H1 (cell line): ENCODE measurements around the gene PRG3. TPM values are rescaled to one million over a fixed set of nuclear protein-coding genes. Genes with fewer than 3 reads are reported as not detected.

Source experiments
- CTCF ChIA-PET: fragments of 300-600 bp; sonication (Branson Sonifier 250); formaldehyde crosslinking; loops from one replicate; lab custom pipeline; 2021; ENCODE audit not compliant: partially characterized antibody; lab: Charles Lee
- POLR2A ChIA-PET: fragments of 300-600 bp; sonication (Branson Sonifier 250); formaldehyde crosslinking; loops from one replicate; lab custom pipeline; 2021; ENCODE audit warnings: inconsistent platforms; ENCODE audit not compliant: partially characterized antibody; lab: Charles Lee
- DNase-seq, 2 experiments: peaks; one replicate each; pipeline versions ENCODE4 v3.0.0 to v3.0.0-alpha.2; 2010 to 2022; ENCODE audit warnings: low spot score in 2 of 2, low read depth in 1 of 2, mixed read lengths in 1 of 2
- FAIRE-seq: peaks from 2 replicates; lab custom pipeline; 2011; peaks lifted over from hg19 to GRCh38; lab: Jason Lieb, UNC
- H2AFZ ChIP-seq: 2 replicates; pipeline ENCODE4 v1.8.1; 2012; ENCODE audit warnings: low read length, inconsistent platforms
- H2AK5ac ChIP-seq: 2 replicates; pipeline ENCODE4 v1.6.1; 2013; ENCODE audit warnings: low read depth, low read length
- H2BK120ac ChIP-seq: replicated peaks from 2 replicates; pipeline ENCODE3; 2013; ENCODE audit warnings: low read depth, low read length, inconsistent platforms
- H2BK12ac ChIP-seq: 2 replicates; pipeline ENCODE4 v1.6.1; 2013; ENCODE audit warnings: low read depth, low read length
- H2BK15ac ChIP-seq: 2 replicates; pipeline ENCODE4 v1.6.1; 2013; ENCODE audit warnings: low read length
- H2BK20ac ChIP-seq: 2 replicates; pipeline ENCODE4 v1.6.1; 2013; ENCODE audit warnings: low read length
- H2BK5ac ChIP-seq: 2 replicates; pipeline ENCODE4 v1.6.1; 2013; ENCODE audit warnings: low read depth, low read length
- H3K14ac ChIP-seq: 2 replicates; pipeline ENCODE4 v1.6.1; 2013; ENCODE audit warnings: inconsistent platforms; ENCODE audit not compliant: insufficient read length
- H3K18ac ChIP-seq: 2 replicates; pipeline ENCODE4 v1.6.1; 2013; ENCODE audit warnings: low read length; ENCODE audit errors: extremely low read depth
- H3K23ac ChIP-seq: 2 replicates; pipeline ENCODE4 v1.6.1; 2013; ENCODE audit warnings: inconsistent platforms; ENCODE audit not compliant: insufficient read length
- H3K23me2 ChIP-seq: 2 replicates; pipeline ENCODE4 v1.6.1; 2013; ENCODE audit warnings: low read depth, low read length
- H3K27ac ChIP-seq: 2 replicates; pipeline ENCODE4 v1.6.1; 2011; ENCODE audit warnings: low read depth, low read length, inconsistent platforms
- H3K27me3 ChIP-seq, 4 experiments: replicated peaks in 1 of 4; 1 replicate in 1 of 4; 2 replicates in 3 of 4; pipeline versions ENCODE4 v1.6.1 to v1.8.1; 2011 to 2013; ENCODE audit warnings: low read length in 3 of 4, mild to moderate bottlenecking in 3 of 4, inconsistent platforms in 2 of 4, mixed read lengths in 2 of 4, moderate library complexity in 1 of 4; ENCODE audit not compliant: control insufficient read depth in 3 of 4, insufficient read depth in 3 of 4; ENCODE audit errors: extremely low read depth in 1 of 4
- H3K36me3 ChIP-seq, 4 experiments: 2 replicates each; pipeline versions ENCODE4 v1.6.1 to v1.8.1; 2011 to 2013; ENCODE audit warnings: mild to moderate bottlenecking in 4 of 4, low read length in 3 of 4, moderate library complexity in 2 of 4, control low read depth in 1 of 4, inconsistent platforms in 1 of 4; ENCODE audit not compliant: insufficient read depth in 4 of 4, control insufficient read depth in 2 of 4
- H3K4ac ChIP-seq: replicated peaks from 2 replicates; pipeline ENCODE3; 2013; ENCODE audit warnings: low read length, low read depth, mixed read lengths, inconsistent platforms; ENCODE audit not compliant: insufficient read length
- H3K4me1 ChIP-seq, 4 experiments: replicated peaks in 1 of 4; 1 replicate in 1 of 4; 2 replicates in 3 of 4; pipeline versions ENCODE4 v1.6.1 to v1.8.1; 2011 to 2013; ENCODE audit warnings: low read length in 3 of 4, inconsistent platforms in 2 of 4, mixed read lengths in 1 of 4; ENCODE audit not compliant: insufficient read depth in 4 of 4, control insufficient read depth in 3 of 4
- H3K4me2 ChIP-seq, 2 experiments: 2 replicates each; pipeline versions ENCODE4 v1.6.1 to v1.8.1; 2011 to 2013; ENCODE audit warnings: low read depth in 2 of 2, low read length in 2 of 2, control low read depth in 1 of 2, inconsistent platforms in 1 of 2, mild to moderate bottlenecking in 1 of 2; ENCODE audit not compliant: insufficient read depth in 1 of 2
- H3K4me3 ChIP-seq, 4 experiments: fragments of 200-600, 300-600 bp in 1 of 4; sonication (generic), shearing (Covaris generic), sonication (Bioruptor Twin) in 1 of 4; 2 replicates each; pipeline versions ENCODE4 v1.5.1 to v1.8.1; 2011 to 2016; ENCODE audit warnings: low read length in 4 of 4, low read depth in 3 of 4, control low read depth in 2 of 4, inconsistent platforms in 2 of 4, mild to moderate bottlenecking in 2 of 4, mixed read lengths in 1 of 4, moderate library complexity in 1 of 4; ENCODE audit not compliant: insufficient read depth in 2 of 4; ENCODE audit errors: extremely low read depth in 1 of 4
- H3K56ac ChIP-seq: replicated peaks from 2 replicates; pipeline ENCODE3; 2013; ENCODE audit warnings: low read depth, mild to moderate bottlenecking, mixed read lengths, low read length, inconsistent platforms; ENCODE audit not compliant: insufficient read length
- H3K79me1 ChIP-seq: 2 replicates; pipeline ENCODE4 v1.6.1; 2013; ENCODE audit warnings: low read depth, low read length, control low read depth
- H3K79me2 ChIP-seq, 2 experiments: 2 replicates each; pipeline versions ENCODE4 v1.6.1 to v1.8.1; 2012 to 2013; ENCODE audit warnings: low read length in 2 of 2, mild to moderate bottlenecking in 2 of 2, inconsistent platforms in 1 of 2; ENCODE audit not compliant: insufficient read depth in 2 of 2, control insufficient read depth in 1 of 2
- H3K9ac ChIP-seq, 4 experiments: replicated peaks in 1 of 4; 1 replicate in 1 of 4; 2 replicates in 3 of 4; pipeline versions ENCODE4 v1.6.1 to v1.8.1; 2011 to 2013; ENCODE audit warnings: low read depth in 3 of 4, low read length in 3 of 4, control low read depth in 2 of 4, mild to moderate bottlenecking in 2 of 4, moderate library complexity in 2 of 4, inconsistent platforms in 1 of 4; ENCODE audit errors: extremely low read depth in 1 of 4
- H3K9me3 ChIP-seq, 2 experiments: 2 replicates each; pipeline versions ENCODE4 v1.6.1 to v1.8.1; 2012 to 2013; ENCODE audit warnings: mild to moderate bottlenecking in 2 of 2, moderate library complexity in 2 of 2, control low read depth in 1 of 2, inconsistent platforms in 1 of 2, low read depth in 1 of 2, low read length in 1 of 2, mixed read lengths in 1 of 2; ENCODE audit not compliant: insufficient read depth in 2 of 2
- H4K20me1 ChIP-seq, 2 experiments: replicated peaks in 1 of 2; 2 replicates each; pipeline versions ENCODE3 to v1.8.1; 2011 to 2013; ENCODE audit warnings: inconsistent platforms in 2 of 2, low read length in 2 of 2, mild to moderate bottlenecking in 1 of 2; ENCODE audit not compliant: insufficient read depth in 2 of 2, control insufficient read depth in 1 of 2
- H4K5ac ChIP-seq: 2 replicates; pipeline ENCODE4 v1.6.1; 2013; ENCODE audit warnings: low read length, low read depth, mixed read lengths, inconsistent platforms; ENCODE audit not compliant: insufficient read length
- H4K8ac ChIP-seq: 2 replicates; pipeline ENCODE4 v1.8.0; 2013; ENCODE audit warnings: mild to moderate bottlenecking, moderate library complexity, low read length, inconsistent platforms; ENCODE audit not compliant: insufficient read depth; ENCODE audit errors: extremely low read depth
- H4K91ac ChIP-seq: replicated peaks from 2 replicates; pipeline ENCODE3; 2013; ENCODE audit warnings: low read length, mixed read lengths, inconsistent platforms; ENCODE audit not compliant: insufficient read length
- RNF2 ChIP-seq: fragments of 200-900, 300-1000 bp; sonication (generic); IDR thresholded peaks from 2 replicates; pipeline ENCODE4 v1.7.1; 2016; ENCODE audit warnings: borderline replicate concordance, low read depth, mild to moderate bottlenecking, antibody characterized with exemption, low read length; ENCODE audit not compliant: poor library complexity, severe bottlenecking; ENCODE audit errors: missing control alignments
- WGBS, 2 experiments: shearing (Covaris generic) in 1 of 2; methylation state at CpG; one replicate each; pipeline versions ENCODE4 v1.1.6 to v1.1.7; 2013 to 2015; ENCODE audit warnings: low lambda C conversion rate in 2 of 2, mixed read lengths in 2 of 2, inconsistent platforms in 1 of 2, low coverage in 1 of 2, missing lambda C conversion rate in 1 of 2; ENCODE audit not compliant: insufficient replicate concordance in 2 of 2, insufficient coverage in 1 of 2, insufficient read length in 1 of 2; ENCODE audit errors: extremely low coverage in 1 of 2, missing lambda C conversion rate in 1 of 2; 5-methylcytosine and 5-hydroxymethylcytosine counted together
- polyA plus RNA-seq, 7 experiments: library from polyadenylated mRNA; depleted of rRNA in 3 of 7; stranded (reverse) in 5 of 7; unstranded in 2 of 7; fragments of >200 nt in 5 of 7; fragments of 200-250 nt in 2 of 7; gene quantifications; 1 replicate in 5 of 7; 2 replicates in 1 of 7; 4 replicates in 1 of 7; pipeline versions ENCODE4 v1.2.1 to v1.2.3, GENCODE V29; 2011 to 2013; ENCODE audit warnings: missing spikeins in 2 of 7, mixed read lengths in 2 of 7
- total RNA-seq: library from RNA; stranded (reverse); fragmentation: NEBNext Ultra II Directional; extraction: Animal tissue kit (Norgen Biotek cat#: 25700); gene quantifications from 2 replicates; pipeline ENCODE4 v1.2.1, GENCODE V29; 2021

PRG3 gene
- total and polyA plus RNA-seq, 2 of the 8 experiments (the other 6 are each of a cell fraction or from before 2014, with no cell fraction given): not detected

DNA sequence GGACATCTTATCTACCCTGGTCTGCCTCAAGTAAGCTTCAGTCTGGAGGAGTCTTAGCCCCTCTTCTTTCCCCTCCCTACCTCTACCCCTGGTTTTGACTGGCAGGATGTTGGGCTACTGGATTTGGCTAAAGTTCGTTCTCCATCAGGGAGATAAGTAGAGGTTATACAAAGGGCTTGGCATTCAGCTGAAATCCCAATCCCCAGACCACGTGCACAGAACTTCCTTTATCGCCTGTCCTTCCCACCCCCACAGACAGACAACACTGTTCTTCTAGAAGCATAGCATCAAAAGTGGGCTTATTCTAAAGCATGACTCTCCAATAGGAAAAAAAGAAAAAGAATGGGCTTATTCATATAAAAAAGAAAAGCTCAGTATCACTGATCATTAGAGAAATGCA is 7.8 kb downstream of the PRG3 start:
- WGBS, 2 experiments: 88% methylated on average over 3 of the region's 3 CpGs; no CpG with 5 or more reads in 1 of the 2 experiments
- H3K56ac ChIP-seq: no peak overlapping the region
- H2BK20ac ChIP-seq: no peak overlapping the region
- no peak overlapping the region for H3K27ac ChIP-seq
- H3K27me3 ChIP-seq: peaks cover 0 to 2% (median 0%) of the 10 kb centered on the region in 4 experiments; a peak in 3 of 7 replicates
- H3K4me2 ChIP-seq: no peak overlapping the region
- H3K4me1 ChIP-seq: no peaks in the 10 kb centered on the region; a peak in 1 of 7 replicates
- no peak overlapping the region for H2BK12ac ChIP-seq
- H3K4me3 ChIP-seq: no peak overlapping the region
- no peak overlapping the region for H3K18ac ChIP-seq
- H3K36me3 ChIP-seq: no peaks in the 10 kb centered on the region
- no peak overlapping the region for H4K5ac ChIP-seq
- H2AFZ ChIP-seq: no peak overlapping the region
- H3K4ac ChIP-seq: no peak overlapping the region
- no peak overlapping the region for H3K23ac ChIP-seq
- H4K20me1 ChIP-seq: no peaks in the 10 kb centered on the region
- ChIA-PET CTCF (interaction anchor here (0.7 to 2.0 kb wide), 5 partner anchors 8 to 105 kb away, joined by 3 to 8 read pairs (median 6); no protein-coding TSS in a partner anchor), POLR2A (interaction anchor here (1.2 kb wide), 2 partner anchors 9 to 20 kb away, joined by 3 to 4 read pairs; no protein-coding TSS in a partner anchor)
- no peak overlapping the region for H2AK5ac ChIP-seq
- no peak overlapping the region for H4K8ac ChIP-seq
- no peak for FAIRE-seq
- no peak overlapping the region for H2BK15ac ChIP-seq
- H2BK120ac ChIP-seq: no peak overlapping the region
- H3K14ac ChIP-seq: no peak overlapping the region
- H2BK5ac ChIP-seq: no peak overlapping the region
- H3K9me3 ChIP-seq: no peaks in the 10 kb centered on the region
- H3K79me2 ChIP-seq: no peaks in the 10 kb centered on the region
- peaks cover 4% of the 10 kb centered on the region; the same call in 1 of the 2 replicates for H3K23me2 ChIP-seq
- DNase-seq: no peak
- H3K9ac ChIP-seq: no peak overlapping the region
- no peaks in the 10 kb centered on the region for H3K79me1 ChIP-seq
- H4K91ac ChIP-seq: no peak overlapping the region
- no peak for TF ChIP-seq RNF2
